Nephron (organoid): Measurements from ENCODE around the gene MYO1D.
A peak's percentile ranks its signal among the peaks of the same experiment; 100 is the strongest.

Experiments
- H3K27ac Mint-ChIP-seq, 3 experiments: 2 replicates each; pipeline ENCODE4 v1.8.0; 2020; ENCODE audit warnings: mixed read lengths in 3 of 3, mild to moderate bottlenecking in 2 of 3, moderate library complexity in 1 of 3
- H3K27me3 Mint-ChIP-seq: 2 replicates; pipeline ENCODE4 v1.8.0; 2021; ENCODE audit warnings: low read depth, mild to moderate bottlenecking, moderate library complexity, mixed read lengths
- H3K36me3 Mint-ChIP-seq: 2 replicates; pipeline ENCODE4 v1.8.0; 2020; ENCODE audit warnings: low read depth, mixed read lengths
- H3K4me1 Mint-ChIP-seq: 2 replicates; pipeline ENCODE4 v1.8.0; 2020; ENCODE audit warnings: mixed read lengths
- H3K4me3 Mint-ChIP-seq, 3 experiments: 2 replicates each; pipeline ENCODE4 v1.8.0; 2020; ENCODE audit warnings: mild to moderate bottlenecking in 3 of 3, mixed read lengths in 3 of 3, moderate library complexity in 2 of 3
- H3K9me3 Mint-ChIP-seq: 2 replicates; pipeline ENCODE4 v1.8.0; 2020; ENCODE audit warnings: mixed read lengths
- TF ChIP-seq, protein P1 (sequence below), 3 experiments: fragments of 200-600 bp; sonication (generic); IDR thresholded peaks; one replicate each; pipeline ENCODE4 v1.5.0; 2021; ENCODE audit warnings: antibody characterized with exemption in 3 of 3; ENCODE audit not compliant: unreplicated experiment in 3 of 3

The MYO1D gene

GRCh38 chr17:32859857-32860525 is 16.9 kb downstream of the MYO1D start:
- no peaks in the 10 kb centered on the region for H3K4me1 Mint-ChIP-seq
- no peaks in the 10 kb centered on the region for H3K9me3 Mint-ChIP-seq
- no peak overlapping the region for H3K27ac Mint-ChIP-seq
- no peak overlapping the region for H3K4me3 Mint-ChIP-seq
- H3K27me3 Mint-ChIP-seq, result no peaks in the 10 kb centered on the region
- TF ChIP-seq, protein P1, sequence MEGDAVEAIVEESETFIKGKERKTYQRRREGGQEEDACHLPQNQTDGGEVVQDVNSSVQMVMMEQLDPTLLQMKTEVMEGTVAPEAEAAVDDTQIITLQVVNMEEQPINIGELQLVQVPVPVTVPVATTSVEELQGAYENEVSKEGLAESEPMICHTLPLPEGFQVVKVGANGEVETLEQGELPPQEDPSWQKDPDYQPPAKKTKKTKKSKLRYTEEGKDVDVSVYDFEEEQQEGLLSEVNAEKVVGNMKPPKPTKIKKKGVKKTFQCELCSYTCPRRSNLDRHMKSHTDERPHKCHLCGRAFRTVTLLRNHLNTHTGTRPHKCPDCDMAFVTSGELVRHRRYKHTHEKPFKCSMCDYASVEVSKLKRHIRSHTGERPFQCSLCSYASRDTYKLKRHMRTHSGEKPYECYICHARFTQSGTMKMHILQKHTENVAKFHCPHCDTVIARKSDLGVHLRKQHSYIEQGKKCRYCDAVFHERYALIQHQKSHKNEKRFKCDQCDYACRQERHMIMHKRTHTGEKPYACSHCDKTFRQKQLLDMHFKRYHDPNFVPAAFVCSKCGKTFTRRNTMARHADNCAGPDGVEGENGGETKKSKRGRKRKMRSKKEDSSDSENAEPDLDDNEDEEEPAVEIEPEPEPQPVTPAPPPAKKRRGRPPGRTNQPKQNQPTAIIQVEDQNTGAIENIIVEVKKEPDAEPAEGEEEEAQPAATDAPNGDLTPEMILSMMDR (IDR thresholded peaks at IDR 0.05; ENCODE audit: unreplicated experiment in 3 of 3), result no peak
- no peaks in the 10 kb centered on the region for H3K36me3 Mint-ChIP-seq

- Mint-ChIP-seq H3K27ac (no peak overlapping the region), H3K27me3 (no peaks in the 10 kb centered on the region), H3K9me3 (no peaks in the 10 kb centered on the region), H3K4me1 (no peaks in the 10 kb centered on the region), H3K4me3 (no peak overlapping the region), H3K36me3 (no peaks in the 10 kb centered on the region)
- TF ChIP-seq, protein P1 (IDR thresholded peaks at IDR 0.05; ENCODE audit: unreplicated experiment in 3 of 3), result no peak
Observed at GRCh38 chr17:32855620-32856019, 21.3 kb downstream of the MYO1D start.

DNA sequence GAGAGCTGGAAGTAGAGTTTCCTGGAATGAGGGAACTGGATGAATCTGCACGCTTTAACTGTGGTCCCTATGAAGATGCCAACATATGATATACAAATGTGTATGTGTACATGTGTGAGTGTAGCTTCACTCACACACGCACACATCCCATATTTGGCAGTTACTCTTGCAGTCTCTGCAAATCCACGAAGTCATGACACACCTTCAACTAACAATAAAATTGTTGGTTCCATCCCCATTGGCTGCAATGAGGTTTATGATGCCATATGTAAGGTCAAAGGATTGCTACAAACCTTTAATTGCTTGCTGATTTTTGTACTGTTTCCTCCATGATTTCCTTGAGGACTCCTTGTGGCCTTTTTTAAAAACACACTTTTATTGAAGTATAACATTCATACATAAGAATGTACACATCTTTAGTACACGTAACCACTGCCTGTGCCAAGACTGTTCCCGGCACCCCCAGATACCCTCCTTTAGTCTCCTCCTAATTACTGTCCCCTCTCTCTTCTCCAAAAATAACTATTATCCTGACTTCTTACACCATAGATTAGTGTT is 22.0 kb downstream of the MYO1D start:
- no peaks in the 10 kb centered on the region for H3K27me3 Mint-ChIP-seq
- TF ChIP-seq, protein P1 (IDR thresholded peaks at IDR 0.05; ENCODE audit: unreplicated experiment in 3 of 3), result no peak
- H3K9me3 Mint-ChIP-seq, result no peaks in the 10 kb centered on the region
- no peak overlapping the region for H3K4me3 Mint-ChIP-seq
- peak overlapping the region in 1 of 3 experiments; percentile 64 for H3K27ac Mint-ChIP-seq
- no peaks in the 10 kb centered on the region for H3K36me3 Mint-ChIP-seq
- no peaks in the 10 kb centered on the region for H3K4me1 Mint-ChIP-seq

GRCh38 chr17:32854207-32854606 is 22.7 kb downstream of the MYO1D start:
- no peaks in the 10 kb centered on the region for H3K36me3 Mint-ChIP-seq

GRCh38 chr17:32852811-32853210 is 24.1 kb downstream of the MYO1D start:
- H3K36me3 Mint-ChIP-seq, result no peaks in the 10 kb centered on the region
- H3K27ac Mint-ChIP-seq, result no peak overlapping the region

More at GRCh38 chr17:32854207-32854606, 22.7 kb downstream of the MYO1D start:
- Mint-ChIP-seq H3K27ac (peak overlapping the region; percentile 1 to 64 (median 2)), H3K9me3 (no peaks in the 10 kb centered on the region), H3K4me1 (no peaks in the 10 kb centered on the region), H3K4me3 (no peak overlapping the region), H3K27me3 (no peaks in the 10 kb centered on the region)
- TF ChIP-seq, protein P1 (IDR thresholded peaks at IDR 0.05; ENCODE audit: unreplicated experiment in 3 of 3), result no peak

More at GRCh38 chr17:32852811-32853210, 24.1 kb downstream of the MYO1D start:
- Mint-ChIP-seq H3K4me3 (no peak overlapping the region), H3K27me3 (no peaks in the 10 kb centered on the region), H3K9me3 (no peaks in the 10 kb centered on the region), H3K4me1 (no peaks in the 10 kb centered on the region)
- TF ChIP-seq, protein P1 (IDR thresholded peaks at IDR 0.05; ENCODE audit: unreplicated experiment in 3 of 3), result no peak
